Mucosa of descending colon (tissue), 3 donors: Measurements from ENCODE around the gene SERTAD2. TPM values are rescaled to one million over a fixed set of nuclear protein-coding genes. Genes with fewer than 3 reads are reported as not detected.

Experiments
- ATAC-seq: fragments of 200-7000 bp; cut with Tn5 transposase; one replicate; pipeline ENCODE4 v1.9.1; 2020; ENCODE audit warnings: mild to moderate bottlenecking, moderate library complexity
- DNase-seq, 3 donors: peaks; one replicate each; pipeline ENCODE4 v3.0.0-alpha.2; 2020
- H3K36me3 ChIP-seq: fragments of 200-600 bp; one replicate; pipeline ENCODE4 v1.8.0; 2021; ENCODE audit warnings: low read depth, mild to moderate bottlenecking
- H3K4me1 ChIP-seq: fragments of 200-600 bp; one replicate; pipeline ENCODE4 v1.8.0; 2021; ENCODE audit warnings: low read depth, mild to moderate bottlenecking
- H3K4me3 ChIP-seq: fragments of 200-600 bp; one replicate; pipeline ENCODE4 v1.8.0; 2021; ENCODE audit warnings: mild to moderate bottlenecking
- H3K9me3 ChIP-seq: fragments of 200-600 bp; one replicate; pipeline ENCODE4 v1.8.0; 2021; ENCODE audit warnings: mild to moderate bottlenecking
- intact Hi-C, 2 donors: fragments of 100-400 bp; cut with DNase I in 1 of 2; cut with micrococcal nuclease in 1 of 2; formaldehyde crosslinking; loops; one replicate each; pipeline versions ENCODE4 v1.11.0 to v1.11.1; 2022; cut with DNase I, micrococcal nuclease
- total RNA-seq, 3 donors: library from RNA; stranded (reverse); fragmentation: NEBNext Ultra II Directional in 2 of 3; extraction: Animal tissue kit (Norgen Biotek cat#: 25700) in 2 of 3; gene quantifications; one replicate each; pipeline versions ENCODE4 v1.2.1 to v1.2.4, GENCODE V29; 2021 to 2023
- TF ChIP-seq, protein P1 (sequence below): fragments of 200-600 bp; IDR thresholded peaks from one replicate; pipeline ENCODE4 v1.8.0; 2022; ENCODE audit warnings: antibody characterized with exemption, mild to moderate bottlenecking
- donor health status: DM: no; HTN: no; CAD: no; lungs with moderate emphysema.
- donor health status: DM: no; HTN: no; CAD: no.
- donor health status: DM: no; HTN: yes; CAD: no.

The SERTAD2 gene
- total RNA-seq, 3 donors from 2014 or later, result 17.3 to 20.6 (median 20.6) TPM

DNA sequence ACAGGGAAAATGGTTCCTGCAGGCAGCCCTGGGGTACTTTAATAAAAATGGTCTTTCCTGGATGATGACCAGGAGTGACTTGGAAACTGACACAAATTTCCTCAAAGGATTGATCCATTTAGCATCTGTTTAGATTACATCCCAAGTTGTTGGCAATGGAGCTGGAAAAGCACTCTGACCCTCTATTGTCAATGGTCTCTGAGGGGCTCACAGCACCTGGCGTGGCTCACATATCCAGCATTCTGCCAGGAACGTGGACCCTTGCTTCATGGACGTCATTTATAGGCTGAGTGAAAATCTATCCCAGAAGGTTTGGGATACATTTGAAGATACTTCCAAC is 43.8 kb downstream of the SERTAD2 start:
- TF ChIP-seq, protein P1, sequence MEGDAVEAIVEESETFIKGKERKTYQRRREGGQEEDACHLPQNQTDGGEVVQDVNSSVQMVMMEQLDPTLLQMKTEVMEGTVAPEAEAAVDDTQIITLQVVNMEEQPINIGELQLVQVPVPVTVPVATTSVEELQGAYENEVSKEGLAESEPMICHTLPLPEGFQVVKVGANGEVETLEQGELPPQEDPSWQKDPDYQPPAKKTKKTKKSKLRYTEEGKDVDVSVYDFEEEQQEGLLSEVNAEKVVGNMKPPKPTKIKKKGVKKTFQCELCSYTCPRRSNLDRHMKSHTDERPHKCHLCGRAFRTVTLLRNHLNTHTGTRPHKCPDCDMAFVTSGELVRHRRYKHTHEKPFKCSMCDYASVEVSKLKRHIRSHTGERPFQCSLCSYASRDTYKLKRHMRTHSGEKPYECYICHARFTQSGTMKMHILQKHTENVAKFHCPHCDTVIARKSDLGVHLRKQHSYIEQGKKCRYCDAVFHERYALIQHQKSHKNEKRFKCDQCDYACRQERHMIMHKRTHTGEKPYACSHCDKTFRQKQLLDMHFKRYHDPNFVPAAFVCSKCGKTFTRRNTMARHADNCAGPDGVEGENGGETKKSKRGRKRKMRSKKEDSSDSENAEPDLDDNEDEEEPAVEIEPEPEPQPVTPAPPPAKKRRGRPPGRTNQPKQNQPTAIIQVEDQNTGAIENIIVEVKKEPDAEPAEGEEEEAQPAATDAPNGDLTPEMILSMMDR, result no peak
- Histone ChIP-seq H3K4me3 (no peak overlapping the region), H3K4me1 (peaks cover 29% of the 10 kb centered on the region), H3K9me3 (no peaks in the 10 kb centered on the region), H3K36me3 (no peaks in the 10 kb centered on the region)
- intact Hi-C loops, result loop anchor here in 1 of 2 donors (10.0 kb wide), 1 partner anchor 255 kb away; no protein-coding TSS in a partner anchor
- ATAC-seq (no peak), DNase-seq (peak in 1 of 3 donors; percentile 14)

DNA sequence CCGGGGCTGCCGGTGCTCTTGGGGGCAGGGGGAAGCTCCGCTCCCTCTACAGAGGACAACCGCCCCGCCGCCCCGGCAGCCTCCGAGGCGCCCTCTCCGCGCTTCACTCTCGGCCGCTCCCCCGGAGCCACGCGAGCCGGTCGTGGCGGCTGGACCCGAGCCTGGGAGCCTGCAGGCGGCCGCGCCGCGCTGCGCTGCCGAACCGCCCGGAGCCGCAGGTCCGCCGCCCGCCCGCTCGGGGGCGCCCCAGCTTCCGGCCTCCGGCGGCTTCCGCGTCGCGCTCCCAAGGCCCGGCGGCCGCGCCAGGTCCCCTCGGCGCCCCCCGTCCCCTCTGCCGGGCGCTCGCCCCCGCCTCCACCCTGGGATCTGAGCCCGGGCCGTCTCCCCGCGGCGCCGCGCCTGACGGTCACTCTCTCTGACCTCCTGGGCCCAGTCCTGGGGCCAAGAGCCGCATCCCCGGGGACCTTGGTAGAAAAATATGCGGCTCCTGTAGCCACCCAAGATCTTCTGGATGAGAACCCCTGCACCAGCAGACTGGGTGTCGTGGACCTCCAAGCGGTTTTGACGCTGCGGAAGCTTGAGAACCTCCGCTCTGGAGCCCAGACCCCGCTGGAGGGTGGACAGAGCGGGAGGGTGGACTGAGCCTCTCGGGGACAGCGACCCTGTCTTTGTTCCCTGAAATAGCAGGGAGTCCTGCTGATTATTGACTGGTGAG is 44.3 kb downstream of the SERTAD2 start:
- ATAC-seq (peak; percentile 79), DNase-seq (peak; percentile 68 to 85 (median 81))
- no peak overlapping the region for H3K4me3 ChIP-seq
- H3K36me3 ChIP-seq, result no peaks in the 10 kb centered on the region
- TF ChIP-seq, protein P1, result peak; percentile 65
- intact Hi-C loops, result loop anchor here in 1 of 2 donors (10.0 kb wide), 1 partner anchor 255 kb away; no protein-coding TSS in a partner anchor
- H3K9me3 ChIP-seq, result no peaks in the 10 kb centered on the region
- H3K4me1 ChIP-seq, result peaks cover 29% of the 10 kb centered on the region

DNA sequence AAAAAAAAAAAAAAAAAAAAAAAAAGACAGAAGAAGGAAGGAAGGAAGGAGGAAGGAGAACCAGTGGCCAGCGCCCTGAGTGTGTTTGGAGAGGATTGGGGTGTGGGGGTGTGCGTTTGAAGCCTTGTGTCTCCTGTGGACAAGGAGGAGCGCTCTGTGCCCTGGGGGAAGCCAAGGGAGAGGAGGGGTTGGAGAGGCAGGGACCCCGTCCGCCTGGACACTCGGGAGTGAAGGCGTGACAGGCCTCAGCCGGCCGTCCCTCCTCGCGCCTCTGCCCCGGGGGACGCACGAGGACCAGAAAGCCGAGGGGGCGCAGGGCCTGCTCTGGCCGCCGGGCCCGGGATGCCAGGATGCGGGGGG is 44.9 kb downstream of the SERTAD2 start:
- intact Hi-C loops, result loop anchor here in 1 of 2 donors (10.0 kb wide), 1 partner anchor 256 kb away; no protein-coding TSS in a partner anchor
- H3K4me1 ChIP-seq, result peaks cover 29% of the 10 kb centered on the region
- TF ChIP-seq, protein P1, result no peak
- H3K4me3 ChIP-seq, result no peak overlapping the region
- DNase-seq (peak in 2 of 3 donors; percentile 35 to 70), ATAC-seq (peak; percentile 3)
- H3K9me3 ChIP-seq, result no peaks in the 10 kb centered on the region
- no peaks in the 10 kb centered on the region for H3K36me3 ChIP-seq

DNA sequence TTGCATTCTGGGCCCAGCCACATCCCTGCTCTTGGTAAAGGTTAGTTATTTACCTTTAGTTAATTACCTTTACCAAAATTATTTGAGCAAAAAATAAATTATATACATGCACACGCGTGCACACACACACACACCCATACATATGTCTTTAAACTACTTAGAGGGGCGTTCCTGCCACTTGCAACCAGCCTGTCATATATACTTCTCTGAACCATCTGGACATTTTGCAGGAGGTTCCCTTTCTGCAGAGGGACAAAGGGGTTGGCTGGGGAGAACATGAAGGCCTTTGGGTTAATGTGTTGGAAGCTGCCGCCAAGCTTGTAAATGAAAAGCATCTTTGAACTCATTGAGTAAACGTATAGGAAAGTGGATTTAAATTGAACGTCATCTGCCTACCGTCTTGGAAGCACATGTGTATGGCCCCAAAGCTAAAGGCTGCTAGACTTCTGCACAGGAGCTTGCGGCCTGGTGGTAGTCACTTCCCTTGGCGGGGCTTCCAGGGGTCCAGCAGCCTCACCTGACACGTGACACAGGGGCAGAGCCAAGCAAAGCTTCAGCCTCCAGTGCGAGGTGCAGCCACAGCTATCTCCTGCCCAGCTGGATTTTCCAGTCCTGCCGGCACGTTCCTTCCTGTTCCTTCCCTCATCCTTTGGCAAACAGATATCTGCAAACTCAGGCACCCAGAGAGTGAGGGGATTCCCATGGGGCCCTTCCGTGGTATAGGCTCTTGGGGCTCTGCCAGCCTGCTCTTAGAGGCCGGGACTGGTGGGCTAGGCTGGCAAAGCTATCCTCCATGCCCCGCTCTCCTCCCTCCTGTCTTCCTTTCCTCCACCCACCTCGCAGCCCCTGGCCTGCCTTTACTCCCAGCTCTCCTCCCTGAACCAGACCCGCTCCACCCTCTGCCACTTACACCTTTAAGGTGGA is 46.1 kb downstream of the SERTAD2 start:
- TF ChIP-seq, protein P1, result no peak
- Histone ChIP-seq H3K9me3 (no peaks in the 10 kb centered on the region), H3K4me3 (no peak overlapping the region), H3K36me3 (no peaks in the 10 kb centered on the region), H3K4me1 (peaks cover 29% of the 10 kb centered on the region)
- DNase-seq (peak; percentile 85 to 91 (median 87)), ATAC-seq (peak; percentile 61)
- intact Hi-C loops, result loop anchor here in 1 of 2 donors (10.0 kb wide), 1 partner anchor 257 kb away; no protein-coding TSS in a partner anchor

DNA sequence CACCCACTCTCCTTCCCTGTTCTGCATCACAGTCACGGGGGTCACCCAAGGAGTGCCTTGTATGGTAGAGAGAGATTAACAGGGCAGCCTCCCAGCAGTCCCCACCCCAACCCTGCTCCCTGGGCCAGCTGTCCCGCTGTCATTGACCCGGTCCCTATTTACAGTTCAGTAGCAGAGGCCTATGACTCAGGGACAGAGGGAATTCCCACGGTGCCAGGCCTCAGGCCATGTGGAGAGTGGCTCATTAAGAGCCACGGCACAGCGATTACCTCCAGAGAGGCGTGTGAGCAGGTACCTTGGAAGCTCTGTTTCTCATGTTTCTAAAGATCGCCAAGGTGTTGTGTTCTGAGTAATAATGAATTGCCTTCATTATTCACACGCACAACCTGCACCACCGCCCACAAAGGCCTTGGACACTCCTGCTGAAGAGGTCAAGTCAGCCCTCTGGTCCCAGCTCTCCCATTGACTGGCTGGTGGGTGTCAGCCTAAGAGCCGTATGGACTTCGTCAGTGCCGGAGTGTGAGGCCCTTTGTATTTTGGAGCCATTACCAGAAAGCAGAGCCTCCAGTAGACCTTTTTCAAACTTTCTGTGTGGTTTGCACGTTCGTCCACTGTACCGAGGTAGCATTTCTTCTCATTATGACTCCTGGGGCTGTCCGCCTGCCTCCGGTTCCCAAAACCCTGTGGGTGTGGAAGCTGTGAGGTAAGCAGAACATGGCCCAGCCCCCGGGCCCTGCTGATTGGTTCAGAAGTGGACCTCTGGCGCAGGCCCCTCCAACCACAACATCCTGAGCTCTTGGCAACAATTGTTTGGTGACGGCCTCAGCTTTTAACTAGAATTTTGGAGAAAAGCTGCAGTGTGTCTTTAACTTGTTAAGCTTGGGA is 47.0 kb downstream of the SERTAD2 start:
- peak; percentile 83 to 94 (median 87) for DNase-seq
- intact Hi-C loops, result loop anchor here in 1 of 2 donors (10.0 kb wide), 1 partner anchor 258 kb away; no protein-coding TSS in a partner anchor
- H3K9me3 ChIP-seq, result no peaks in the 10 kb centered on the region
- peak; percentile 81 for ATAC-seq
- H3K36me3 ChIP-seq, result no peaks in the 10 kb centered on the region
- no peak overlapping the region for H3K4me3 ChIP-seq
- peaks cover 30% of the 10 kb centered on the region for H3K4me1 ChIP-seq
- TF ChIP-seq, protein P1, result no peak
